Measurements from ENCODE around the gene ERGIC1. TPM values are rescaled to one million over a fixed set of nuclear protein-coding genes. Genes with fewer than 3 reads are reported as not detected.

ERGIC1 gene
- polyA plus RNA-seq, 4 donors, result 58.1 to 127 (median 94.1) TPM

DNA sequence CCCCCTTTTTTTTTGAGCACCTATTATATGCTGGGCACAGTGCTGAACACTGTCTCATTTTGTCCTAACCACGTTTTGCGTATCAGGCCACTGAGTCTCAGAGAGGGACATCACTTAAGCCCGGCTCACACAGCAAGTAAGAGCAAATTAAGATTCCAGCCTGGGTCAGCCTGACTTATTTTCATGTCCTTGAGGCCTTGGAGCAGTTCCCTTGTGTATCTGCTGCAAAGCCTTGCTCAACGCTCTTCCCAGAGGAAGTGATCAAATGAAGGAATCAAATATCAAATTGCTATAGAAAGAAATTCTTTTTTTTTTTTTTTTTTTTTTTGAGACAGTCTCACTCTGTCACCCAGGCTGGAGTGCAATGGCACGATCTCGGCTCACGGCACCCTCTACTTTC is 30.7 kb downstream of the ERGIC1 start:
- no peak overlapping the region for H3K27ac ChIP-seq (ENCODE audit: low read depth in 1 of 3, low read length in 2 of 3)
- no peaks in the 10 kb centered on the region for H3K27me3 ChIP-seq (ENCODE audit: control insufficient read depth in 3 of 3, insufficient read depth in 3 of 3, low read length in 3 of 3)
- FAIRE-seq, result no peak
- H3K9me3 ChIP-seq (ENCODE audit: control insufficient read depth in 2 of 2, insufficient read depth in 1 of 2, low read depth in 1 of 2, low read length in 1 of 2), result no peaks in the 10 kb centered on the region
- DNase-seq, result no peak
- H3K4me3 ChIP-seq (ENCODE audit: low read depth in 1 of 3, low read length in 3 of 3), result no peak overlapping the region
- peaks cover 0 to 45% (median 2%) of the 10 kb centered on the region in 3 donors for H3K36me3 ChIP-seq (ENCODE audit: control insufficient read depth in 3 of 3, insufficient read depth in 2 of 3, low read depth in 1 of 3, low read length in 3 of 3)
- WGBS, 3 donors, result 93 to 96% (median 93%) methylated on average over 7 of the region's 7 CpGs
- H3K4me1 ChIP-seq (ENCODE audit: control insufficient read depth in 3 of 3, insufficient read depth in 2 of 3, low read depth in 1 of 3, low read length in 2 of 3), result peaks cover 9 to 23% (median 13%) of the 10 kb centered on the region in 3 donors

DNA sequence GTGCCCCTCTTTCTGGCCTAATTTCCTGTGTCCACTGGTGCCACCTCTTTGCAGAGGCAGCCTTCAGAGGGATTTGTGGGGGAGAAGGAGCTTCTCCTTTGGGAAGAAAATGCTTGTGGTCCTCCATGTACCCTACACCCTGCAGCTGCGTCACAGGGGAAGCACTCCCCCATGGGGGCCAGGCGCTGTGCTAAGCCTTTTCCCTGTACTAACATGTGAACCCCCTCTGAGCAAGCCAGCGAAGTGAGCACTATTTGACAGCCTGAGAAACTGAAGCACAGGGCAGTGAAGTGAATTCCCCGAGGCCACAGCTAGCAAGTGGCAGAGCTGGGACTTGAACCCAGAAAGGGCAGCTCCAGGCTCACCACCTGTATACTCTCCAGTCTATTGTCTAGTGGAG is 32.3 kb downstream of the ERGIC1 start:
- Histone ChIP-seq H3K27me3 (ENCODE audit: control insufficient read depth in 3 of 3, insufficient read depth in 3 of 3, low read length in 3 of 3) (no peaks in the 10 kb centered on the region), H3K4me1 (ENCODE audit: control insufficient read depth in 3 of 3, insufficient read depth in 2 of 3, low read depth in 1 of 3, low read length in 2 of 3) (peaks cover 0 to 9% (median 5%) of the 10 kb centered on the region in 3 donors), H3K9me3 (ENCODE audit: control insufficient read depth in 2 of 2, insufficient read depth in 1 of 2, low read depth in 1 of 2, low read length in 1 of 2) (no peaks in the 10 kb centered on the region), H3K27ac (ENCODE audit: low read depth in 1 of 3, low read length in 2 of 3) (no peak overlapping the region), H3K4me3 (ENCODE audit: low read depth in 1 of 3, low read length in 3 of 3) (no peak overlapping the region), H3K36me3 (ENCODE audit: control insufficient read depth in 3 of 3, insufficient read depth in 2 of 3, low read depth in 1 of 3, low read length in 3 of 3) (peaks cover 0 to 44% (median 2%) of the 10 kb centered on the region in 3 donors)
- FAIRE-seq, result no peak
- DNase-seq, result no peak
- WGBS, 3 donors, result 92 to 94% (median 93%) methylated on average over 4 of the region's 4 CpGs

DNA sequence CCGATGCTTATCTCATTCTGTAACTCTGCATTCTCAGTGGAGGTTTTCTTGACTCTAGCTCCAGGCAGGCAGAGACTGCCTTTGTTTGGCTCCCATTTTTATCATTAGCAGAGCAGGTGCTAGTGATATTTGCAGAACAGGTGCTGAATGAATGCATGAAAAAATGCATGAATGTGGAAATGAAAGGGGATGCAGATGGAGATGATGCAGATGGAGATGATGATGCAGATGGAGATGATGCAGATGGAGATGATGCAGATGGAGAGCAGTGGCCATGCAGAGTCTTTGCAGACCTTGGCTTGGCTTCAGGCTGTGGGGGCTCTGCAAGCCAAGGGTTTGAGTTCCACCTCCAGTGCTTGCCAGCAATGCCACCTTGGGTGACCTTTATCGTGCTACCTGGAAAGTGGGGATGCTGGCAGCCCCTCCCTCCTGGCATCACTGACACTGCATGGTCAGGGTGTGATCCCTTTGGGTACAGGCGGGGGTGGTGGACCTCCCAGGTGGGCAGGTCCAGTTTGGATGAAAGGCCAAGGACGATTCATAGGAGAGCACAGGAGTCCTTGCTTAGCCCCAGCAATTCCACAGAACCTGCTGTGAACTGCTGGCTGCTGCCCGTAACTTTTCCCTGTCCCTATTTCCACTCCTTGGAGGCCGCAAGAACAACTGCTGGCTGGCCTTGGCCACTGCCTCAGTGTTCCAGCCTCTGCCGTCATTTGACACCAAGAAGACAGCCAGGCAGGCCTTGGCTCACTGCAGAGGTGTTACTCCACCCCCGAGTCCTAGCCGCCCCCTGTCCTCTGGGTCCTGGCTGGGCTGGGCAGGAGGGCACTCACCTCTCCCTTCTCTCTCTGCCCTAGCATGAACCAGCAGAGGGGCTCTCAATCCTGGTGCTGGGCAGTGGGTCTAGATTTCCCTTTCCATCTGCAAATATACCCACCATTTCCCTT is 33.0 kb downstream of the ERGIC1 start:
- FAIRE-seq, result no peak
- Histone ChIP-seq H3K27me3 (ENCODE audit: control insufficient read depth in 3 of 3, insufficient read depth in 3 of 3, low read length in 3 of 3) (no peaks in the 10 kb centered on the region), H3K4me3 (ENCODE audit: low read depth in 1 of 3, low read length in 3 of 3) (no peak overlapping the region), H3K4me1 (ENCODE audit: control insufficient read depth in 3 of 3, insufficient read depth in 2 of 3, low read depth in 1 of 3, low read length in 2 of 3) (peaks cover 0 to 7% (median 5%) of the 10 kb centered on the region in 3 donors), H3K9me3 (ENCODE audit: control insufficient read depth in 2 of 2, insufficient read depth in 1 of 2, low read depth in 1 of 2, low read length in 1 of 2) (no peaks in the 10 kb centered on the region), H3K27ac (ENCODE audit: low read depth in 1 of 3, low read length in 2 of 3) (peak overlapping the region in 1 of 3 donors; percentile 34), H3K36me3 (ENCODE audit: control insufficient read depth in 3 of 3, insufficient read depth in 2 of 3, low read depth in 1 of 3, low read length in 3 of 3) (peaks cover 0 to 50% (median 2%) of the 10 kb centered on the region in 3 donors)
- DNase-seq, result no peak
- 69 to 72% (median 71%) methylated on average over 9 of the region's 9 CpGs for WGBS, 3 donors

DNA sequence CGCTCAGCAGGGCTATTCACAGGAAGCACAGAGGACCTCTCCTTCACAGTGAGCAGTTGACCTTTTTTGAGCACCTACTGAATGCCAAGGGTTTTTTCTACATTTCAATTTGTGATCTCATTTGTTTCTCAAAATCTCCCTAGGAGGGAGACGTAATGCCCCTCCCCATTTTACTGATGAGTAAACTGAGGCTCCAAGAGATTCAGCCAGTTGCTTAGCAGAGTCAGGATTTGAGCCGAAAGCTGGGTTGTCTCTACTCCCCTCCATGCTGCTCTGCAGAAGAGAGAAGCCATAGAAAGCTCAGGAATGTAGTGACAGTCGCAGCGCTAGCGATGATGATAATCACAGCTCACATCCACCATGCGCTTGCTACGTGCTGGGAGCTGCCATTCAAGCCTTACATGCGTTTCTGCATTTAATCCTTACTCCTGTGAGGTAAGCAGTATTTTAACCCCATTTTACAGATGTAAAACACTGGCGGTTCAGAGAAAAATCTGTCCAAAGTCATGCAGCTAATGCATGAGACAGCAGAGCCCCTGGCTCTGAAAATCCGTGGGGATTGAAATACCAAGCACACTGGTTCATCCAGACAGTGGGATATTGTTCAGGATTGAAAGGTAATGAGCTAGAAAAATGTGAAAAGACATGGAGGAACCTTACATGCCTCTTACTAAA is 33.8 kb downstream of the ERGIC1 start:
- Histone ChIP-seq H3K36me3 (ENCODE audit: control insufficient read depth in 3 of 3, insufficient read depth in 2 of 3, low read depth in 1 of 3, low read length in 3 of 3) (peaks cover 0 to 49% (median 2%) of the 10 kb centered on the region in 3 donors), H3K27me3 (ENCODE audit: control insufficient read depth in 3 of 3, insufficient read depth in 3 of 3, low read length in 3 of 3) (no peaks in the 10 kb centered on the region), H3K4me3 (ENCODE audit: low read depth in 1 of 3, low read length in 3 of 3) (no peak overlapping the region), H3K9me3 (ENCODE audit: control insufficient read depth in 2 of 2, insufficient read depth in 1 of 2, low read depth in 1 of 2, low read length in 1 of 2) (no peaks in the 10 kb centered on the region), H3K4me1 (ENCODE audit: control insufficient read depth in 3 of 3, insufficient read depth in 2 of 3, low read depth in 1 of 3, low read length in 2 of 3) (peaks cover 0 to 8% (median 7%) of the 10 kb centered on the region in 3 donors), H3K27ac (ENCODE audit: low read depth in 1 of 3, low read length in 2 of 3) (peak overlapping the region in 1 of 3 donors; percentile 34)
- FAIRE-seq (no peak), DNase-seq (no peak)
- 75% methylated on average over 11 of the region's 11 CpGs for WGBS, 3 donors

- H3K9me3 ChIP-seq (ENCODE audit: control insufficient read depth in 2 of 2, insufficient read depth in 1 of 2, low read depth in 1 of 2, low read length in 1 of 2), result no peaks in the 10 kb centered on the region
- peaks cover 0 to 11% (median 10%) of the 10 kb centered on the region in 3 donors for H3K4me1 ChIP-seq (ENCODE audit: control insufficient read depth in 3 of 3, insufficient read depth in 2 of 3, low read depth in 1 of 3, low read length in 2 of 3)
- H3K27me3 ChIP-seq (ENCODE audit: control insufficient read depth in 3 of 3, insufficient read depth in 3 of 3, low read length in 3 of 3), result no peaks in the 10 kb centered on the region
- DNase-seq, result no peak
- FAIRE-seq, result no peak
- H3K36me3 ChIP-seq (ENCODE audit: control insufficient read depth in 3 of 3, insufficient read depth in 2 of 3, low read depth in 1 of 3, low read length in 3 of 3), result peaks cover 0 to 49% (median 0%) of the 10 kb centered on the region in 3 donors
- 73 to 86% (median 83%) methylated on average over 9 of the region's 9 CpGs for WGBS, 3 donors
- H3K27ac ChIP-seq (ENCODE audit: low read depth in 1 of 3, low read length in 2 of 3), result peak overlapping the region in 1 of 3 donors; percentile 93
- H3K4me3 ChIP-seq (ENCODE audit: low read depth in 1 of 3, low read length in 3 of 3), result no peak overlapping the region
Observed at GRCh38 chr5:172868436-172868923, 34.4 kb downstream of the ERGIC1 start.

DNA sequence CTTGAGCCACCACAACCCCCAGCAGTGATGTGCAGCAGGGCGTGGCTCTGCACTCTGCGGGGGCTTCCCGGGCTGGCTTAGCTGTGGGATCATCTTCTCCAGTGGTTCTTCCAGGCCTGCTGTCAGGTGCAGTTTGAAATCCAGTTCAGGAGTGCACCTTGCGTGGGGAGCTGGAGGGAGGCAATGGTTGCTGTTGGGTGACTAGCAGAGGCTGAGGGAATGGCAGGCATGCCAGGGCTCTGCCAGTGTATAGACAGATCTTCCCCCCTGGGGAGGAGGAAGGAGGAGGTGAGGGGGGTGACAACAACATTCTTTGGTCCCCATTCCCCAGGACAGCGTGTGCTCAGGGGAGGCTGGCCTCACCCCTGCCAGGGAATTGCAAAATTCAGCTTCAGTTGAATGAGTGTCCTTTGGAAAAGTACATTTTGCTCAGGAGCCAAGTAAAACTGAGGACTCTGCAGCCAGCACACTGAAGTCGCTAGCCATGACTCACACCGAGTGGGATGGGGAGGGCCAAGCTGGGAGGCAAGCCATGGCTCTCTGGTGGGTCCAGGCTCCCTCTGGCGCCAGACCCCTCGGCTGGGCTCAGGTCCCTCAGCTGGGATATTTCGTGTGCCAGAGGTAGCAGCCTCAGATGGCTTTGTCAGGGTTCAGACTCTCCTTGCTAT is 35.0 kb downstream of the ERGIC1 start:
- peak overlapping the region in 2 of 3 donors; percentile 9 to 93 for H3K27ac ChIP-seq (ENCODE audit: low read depth in 1 of 3, low read length in 2 of 3)
- no peak overlapping the region for H3K4me3 ChIP-seq (ENCODE audit: low read depth in 1 of 3, low read length in 3 of 3)
- H3K27me3 ChIP-seq (ENCODE audit: control insufficient read depth in 3 of 3, insufficient read depth in 3 of 3, low read length in 3 of 3), result no peaks in the 10 kb centered on the region
- peaks cover 0 to 47% (median 0%) of the 10 kb centered on the region in 3 donors for H3K36me3 ChIP-seq (ENCODE audit: control insufficient read depth in 3 of 3, insufficient read depth in 2 of 3, low read depth in 1 of 3, low read length in 3 of 3)
- DNase-seq, result no peak
- no peaks in the 10 kb centered on the region for H3K9me3 ChIP-seq (ENCODE audit: control insufficient read depth in 2 of 2, insufficient read depth in 1 of 2, low read depth in 1 of 2, low read length in 1 of 2)
- 58 to 77% (median 75%) methylated on average over 10 of the region's 10 CpGs for WGBS, 3 donors
- no peak for FAIRE-seq
- H3K4me1 ChIP-seq (ENCODE audit: control insufficient read depth in 3 of 3, insufficient read depth in 2 of 3, low read depth in 1 of 3, low read length in 2 of 3), result peaks cover 0 to 13% (median 10%) of the 10 kb centered on the region in 3 donors

- Histone ChIP-seq H3K4me1 (ENCODE audit: control insufficient read depth in 3 of 3, insufficient read depth in 2 of 3, low read depth in 1 of 3, low read length in 2 of 3) (peaks cover 0 to 13% (median 10%) of the 10 kb centered on the region in 3 donors), H3K27ac (ENCODE audit: low read depth in 1 of 3, low read length in 2 of 3) (peak overlapping the region in 2 of 3 donors; percentile 65 to 93), H3K9me3 (ENCODE audit: control insufficient read depth in 2 of 2, insufficient read depth in 1 of 2, low read depth in 1 of 2, low read length in 1 of 2) (no peaks in the 10 kb centered on the region), H3K4me3 (ENCODE audit: low read depth in 1 of 3, low read length in 3 of 3) (no peak overlapping the region), H3K36me3 (ENCODE audit: control insufficient read depth in 3 of 3, insufficient read depth in 2 of 3, low read depth in 1 of 3, low read length in 3 of 3) (peaks cover 0 to 47% (median 0%) of the 10 kb centered on the region in 3 donors), H3K27me3 (ENCODE audit: control insufficient read depth in 3 of 3, insufficient read depth in 3 of 3, low read length in 3 of 3) (no peaks in the 10 kb centered on the region)
- DNase-seq, result no peak
- FAIRE-seq, result no peak
- WGBS, 3 donors, result 76 to 95% (median 89%) methylated on average over 1 of the region's 1 CpG
Observed at GRCh38 chr5:172869691-172870090, 35.6 kb downstream of the ERGIC1 start.

- WGBS, 3 donors, result 58 to 82% (median 80%) methylated on average over 4 of the region's 4 CpGs
- peak overlapping the region in 2 of 3 donors; percentile 65 to 93 for H3K27ac ChIP-seq (ENCODE audit: low read depth in 1 of 3, low read length in 2 of 3)
- H3K9me3 ChIP-seq (ENCODE audit: control insufficient read depth in 2 of 2, insufficient read depth in 1 of 2, low read depth in 1 of 2, low read length in 1 of 2), result no peaks in the 10 kb centered on the region
- peaks cover 0 to 12% (median 10%) of the 10 kb centered on the region in 3 donors for H3K4me1 ChIP-seq (ENCODE audit: control insufficient read depth in 3 of 3, insufficient read depth in 2 of 3, low read depth in 1 of 3, low read length in 2 of 3)
- DNase-seq (no peak), FAIRE-seq (no peak)
- H3K36me3 ChIP-seq (ENCODE audit: control insufficient read depth in 3 of 3, insufficient read depth in 2 of 3, low read depth in 1 of 3, low read length in 3 of 3), result peaks cover 0 to 47% (median 0%) of the 10 kb centered on the region in 3 donors
- no peaks in the 10 kb centered on the region for H3K27me3 ChIP-seq (ENCODE audit: control insufficient read depth in 3 of 3, insufficient read depth in 3 of 3, low read length in 3 of 3)
- no peak overlapping the region for H3K4me3 ChIP-seq (ENCODE audit: low read depth in 1 of 3, low read length in 3 of 3)
Observed at GRCh38 chr5:172870291-172870714, 36.3 kb downstream of the ERGIC1 start.

Measured in small intestine (tissue), 7 donors.